ENCODE data around the gene SETDB1. TPM values are rescaled to one million over a fixed set of nuclear protein-coding genes. Genes with fewer than 3 reads are reported as not detected.

The SETDB1 gene
- 23.2 and 36.7 TPM in 2 replicates for total RNA-seq

DNA sequence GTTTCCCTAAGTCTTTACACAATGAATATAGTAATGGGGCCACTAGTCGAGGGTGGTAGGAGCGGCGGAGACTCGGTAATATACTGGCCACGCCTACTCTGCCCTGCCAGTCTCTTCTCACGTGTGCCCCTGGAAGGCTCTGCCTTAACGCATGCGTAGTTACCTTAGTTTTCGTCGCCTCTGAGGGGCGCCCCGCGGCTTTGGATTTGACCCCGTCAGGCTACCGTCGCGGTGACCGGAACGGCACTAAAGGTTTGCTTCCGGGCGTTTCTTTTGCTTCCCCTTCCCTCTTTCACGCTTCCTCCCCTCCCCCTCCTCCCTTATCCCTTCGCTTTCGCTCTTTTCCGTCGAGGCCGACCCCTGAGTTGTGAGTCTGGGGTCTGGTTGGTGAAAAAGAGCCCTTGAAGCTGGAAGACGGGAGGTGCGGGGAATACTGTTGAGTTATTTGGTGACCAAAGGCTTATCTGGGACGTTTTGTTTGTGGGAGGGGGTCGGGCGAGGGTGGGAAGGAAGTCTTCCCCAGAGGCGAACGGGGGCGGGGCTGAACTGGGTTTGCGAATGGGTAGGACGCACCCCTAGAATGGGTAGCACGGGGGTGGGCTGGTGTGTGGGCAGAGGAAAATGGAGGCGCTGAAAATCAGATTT lies at the start of gene SETDB1:
TSS of gene SETDB1 (plus strand) at position 267 of the 645 bp plus-strand sequence. CDS start 1,352 bp downstream, outside the sequence.

GRCh38 chr1:150887018-150887417 lies 39.1 kb upstream of the SETDB1 start, which contains the start of gene CTXND2:
CTXND2 (plus strand) TSS chr1:150887136; CDS start chr1:150912315, 25,179 bp downstream.

DNA sequence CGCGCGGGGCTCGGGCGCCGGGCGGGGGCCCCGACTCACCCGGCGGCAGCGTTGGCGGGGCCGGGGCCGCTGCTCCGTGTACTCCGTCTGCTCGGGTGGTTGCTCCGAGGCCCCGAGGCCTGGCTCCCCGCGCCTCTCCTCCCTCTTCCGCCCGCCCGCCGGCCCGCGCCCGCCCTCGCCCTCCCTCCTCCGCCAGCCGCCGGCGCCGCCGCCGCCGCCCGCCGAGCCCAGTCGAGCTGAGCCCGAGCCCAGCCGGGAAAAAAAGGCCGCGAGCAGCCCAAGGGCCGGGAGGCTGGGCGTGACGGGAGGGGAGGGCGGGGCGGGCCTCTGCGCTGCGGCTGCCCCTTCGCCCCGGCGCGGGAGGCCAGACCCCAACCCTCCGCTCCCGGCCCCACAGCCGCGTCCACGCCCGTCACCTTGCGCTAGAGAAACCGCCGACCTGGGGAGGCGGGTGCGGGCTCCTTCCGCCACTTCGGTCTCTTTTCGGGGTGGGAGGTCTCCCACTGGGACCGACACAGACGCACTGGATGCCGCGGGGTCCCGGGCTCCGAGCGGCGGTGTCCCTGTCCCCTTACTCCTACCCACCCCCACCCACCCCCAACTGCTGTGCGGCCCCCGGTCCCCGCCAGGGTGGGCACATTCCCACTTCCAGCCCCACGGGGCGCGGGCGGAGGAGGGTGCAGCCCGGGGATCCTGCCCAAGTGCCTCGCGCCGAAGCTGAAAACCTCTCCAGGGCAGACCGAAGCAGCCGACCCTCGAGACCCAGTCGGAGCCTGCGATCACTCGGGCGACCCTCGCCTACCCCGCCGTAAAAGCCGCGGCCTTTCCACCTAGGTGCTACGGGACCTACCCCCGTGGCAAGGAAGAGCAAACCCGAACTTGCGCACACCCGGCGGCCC lies 48.7 kb downstream of the SETDB1 start, which contains the start of gene CERS2:
TSS of gene CERS2 (minus strand) at position 256 of the 899 bp plus-strand sequence. CDS start 5,745 bp downstream, outside the sequence.

GRCh38 chr1:150981805-150982712 lies 55.9 kb downstream of the SETDB1 start, which contains the start of gene ANXA9:
ANXA9 (plus strand) TSS chr1:150982292; CDS start chr1:150983106, 814 bp downstream.

DNA sequence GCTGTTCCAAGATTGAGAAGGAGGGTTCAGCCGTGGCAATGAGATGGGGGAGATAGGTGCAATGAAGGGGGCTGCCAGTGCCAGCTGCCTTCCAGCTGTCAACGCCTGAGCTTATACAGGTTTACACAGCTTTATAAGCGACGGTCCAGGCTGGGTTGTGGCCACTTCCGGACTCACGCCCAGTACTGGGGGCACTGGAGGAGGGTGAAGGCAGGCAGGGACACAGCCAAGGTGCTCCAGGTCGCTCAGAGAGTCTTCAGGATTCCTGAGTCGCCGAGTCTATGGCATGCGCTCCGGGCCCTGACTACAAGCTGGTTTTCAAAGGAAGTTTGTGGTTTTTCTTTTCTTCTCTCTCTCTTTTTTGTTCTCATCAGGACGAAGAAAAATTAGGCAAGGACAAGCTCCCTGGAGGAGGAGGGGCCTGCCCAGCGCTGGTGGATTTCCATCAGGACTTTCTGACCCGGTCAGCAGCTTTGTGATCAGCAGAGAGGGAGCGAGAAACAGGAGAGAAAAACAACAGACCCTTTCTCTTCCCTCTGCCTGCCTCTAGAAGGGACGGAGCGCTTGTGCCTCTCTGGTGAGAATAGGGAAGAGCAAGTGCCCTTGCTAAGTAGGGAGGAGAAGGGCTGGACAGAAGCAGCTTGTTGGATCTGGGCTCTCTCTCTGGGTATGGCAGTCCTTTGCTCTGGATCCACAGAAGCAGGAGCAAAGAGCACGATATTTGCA lies 80.3 kb downstream of the SETDB1 start, which contains the start of gene MINDY1:
TSS of gene MINDY1 (minus strand) at position 576 of the 726 bp plus-strand sequence. CDS start 4,285 bp downstream, outside the sequence.

GRCh38 chr1:151008244-151009205 lies 82.4 kb downstream of the SETDB1 start, which contains the start of gene PRUNE1:
PRUNE1 (plus strand) TSS chr1:151008449; CDS start chr1:151008633, 184 bp downstream.

Other genes with a start within 250 kb of the SETDB1 start
- gene GOLPH3L, start 229.2 kb upstream of the SETDB1 start, total RNA-seq: 15.9 and 16.7 TPM in 2 replicates
- gene HORMAD1, start 205.5 kb upstream of the SETDB1 start, total RNA-seq: 0.50 and 3.8 TPM in 2 replicates
- 2.1 and 12.4 TPM in 2 replicates for gene CTSS, start 160.6 kb upstream of the SETDB1 start, total RNA-seq
- gene CTSK, start 118.1 kb upstream of the SETDB1 start, total RNA-seq: 1.4 and 3.6 TPM in 2 replicates
- gene ARNT, start 49.8 kb upstream of the SETDB1 start, total RNA-seq: 20.5 and 30.6 TPM in 2 replicates
- gene CTXND2, start 39.2 kb upstream of the SETDB1 start, total RNA-seq: not detected in 2 replicates
- gene CERS2, start 48.5 kb downstream of the SETDB1 start, total RNA-seq: 83.7 and 101 TPM in 2 replicates
- gene ANXA9, start 55.9 kb downstream of the SETDB1 start, total RNA-seq: 0.50 and 0.68 TPM in 2 replicates
- gene MINDY1, start 80.5 kb downstream of the SETDB1 start, total RNA-seq: 5.5 and 10.3 TPM in 2 replicates
- gene PRUNE1, start 82.1 kb downstream of the SETDB1 start, total RNA-seq: 10.3 and 11.6 TPM in 2 replicates
- gene BNIPL, start 110.2 kb downstream of the SETDB1 start, total RNA-seq: 3.3 and 7.5 TPM in 2 replicates
- 0.71 and 1.0 TPM in 2 replicates for gene C1orf56, start 121.4 kb downstream of the SETDB1 start, total RNA-seq
- gene CDC42SE1, start 133.3 kb downstream of the SETDB1 start, total RNA-seq: 111 and 152 TPM in 2 replicates
- 1.7 and 3.3 TPM in 2 replicates for gene MLLT11, start 134.0 kb downstream of the SETDB1 start, total RNA-seq
- gene GABPB2, start 144.4 kb downstream of the SETDB1 start, total RNA-seq: 17.1 and 27.1 TPM in 2 replicates
- 0.34 and 1.3 TPM in 2 replicates for gene SEMA6C, start 220.3 kb downstream of the SETDB1 start, total RNA-seq
- gene TNFAIP8L2, start 230.3 kb downstream of the SETDB1 start, total RNA-seq: not detected in 2 replicates
- 5.8 and 6.5 TPM in 2 replicates for gene LYSMD1, start 239.5 kb downstream of the SETDB1 start, total RNA-seq
- 24.1 and 24.3 TPM in 2 replicates for gene SCNM1, start 239.8 kb downstream of the SETDB1 start, total RNA-seq
- 0.21 TPM in 1 of 2 replicates, not detected in the other for gene TMOD4, start 249.6 kb downstream of the SETDB1 start, total RNA-seq